HG02885 (cell line): ENCODE data around the gene UGT1A8.
"Not testable (repeated sequence)": the region's sequence is repeated elsewhere in the genome, so short reads cannot be mapped to it uniquely, and the experiment has no call there.

Experiments used
- ATAC-seq: cut with Tn5 transposase; IDR thresholded peaks from one replicate; pipeline ENCODE4 v1.9.1; 2021; ENCODE audit warnings: mild to moderate bottlenecking; ENCODE audit not compliant: unreplicated experiment, poor library complexity

Gene UGT1A8

DNA sequence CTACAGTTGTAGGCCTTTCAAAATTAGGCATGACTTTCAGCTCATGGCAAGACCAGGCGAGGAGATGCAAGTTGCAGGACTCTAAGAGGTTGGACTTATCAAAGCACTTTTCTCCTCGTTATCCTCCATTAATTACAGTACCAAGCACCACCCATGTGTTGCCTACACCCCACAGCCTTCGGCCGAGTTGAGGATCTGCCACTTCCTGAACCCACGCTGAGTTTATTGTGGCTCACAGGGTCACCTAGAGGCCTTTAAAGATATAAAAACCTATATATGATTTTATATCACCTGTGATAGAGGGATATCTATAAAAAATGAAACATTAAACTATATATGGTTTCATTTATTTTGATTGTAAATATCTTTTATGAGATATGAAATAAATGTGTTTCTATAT, 21.4 kb downstream of the UGT1A8 start:
- no peak for ATAC-seq

DNA sequence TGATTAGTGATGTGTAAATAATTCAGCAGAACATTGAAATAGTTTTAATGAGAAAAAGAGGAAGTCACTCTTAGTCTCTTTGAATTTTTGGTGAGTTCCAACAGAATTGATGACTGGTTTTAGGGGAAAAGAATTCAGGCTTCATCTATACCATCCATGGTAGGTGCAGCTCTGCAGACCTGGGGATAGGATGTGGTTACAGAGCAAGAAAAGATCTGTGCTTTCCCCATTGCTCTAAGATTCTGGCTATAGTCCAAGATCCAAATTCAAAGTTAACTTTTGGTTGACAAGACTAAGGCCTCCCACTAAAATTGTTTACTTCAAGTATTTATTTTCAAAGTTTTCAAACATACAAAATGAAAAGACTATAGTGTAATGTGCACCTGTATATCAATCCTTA, 22.4 kb downstream of the UGT1A8 start:
- ATAC-seq: no peak

DNA sequence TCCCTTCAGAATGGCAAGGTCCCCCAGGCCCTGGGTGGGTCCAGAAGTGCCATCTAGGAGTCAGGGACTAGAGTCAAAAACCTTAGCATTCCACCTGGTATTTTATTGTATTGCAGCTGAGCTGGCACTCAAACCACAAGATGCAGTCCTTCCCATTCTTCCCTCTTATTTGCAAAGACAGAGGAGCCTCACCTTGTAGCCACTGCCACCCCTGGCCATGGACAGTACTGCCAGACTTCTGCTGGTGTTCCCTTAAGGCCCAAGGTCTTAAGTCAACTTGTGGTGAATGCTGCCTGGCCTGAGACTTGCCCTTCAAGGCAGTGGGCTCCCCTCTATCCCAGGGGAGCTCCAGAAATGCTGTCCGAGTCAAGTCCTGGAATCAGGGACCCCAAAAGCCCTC, 25.7 kb downstream of the UGT1A8 start:
- no peak for ATAC-seq

DNA sequence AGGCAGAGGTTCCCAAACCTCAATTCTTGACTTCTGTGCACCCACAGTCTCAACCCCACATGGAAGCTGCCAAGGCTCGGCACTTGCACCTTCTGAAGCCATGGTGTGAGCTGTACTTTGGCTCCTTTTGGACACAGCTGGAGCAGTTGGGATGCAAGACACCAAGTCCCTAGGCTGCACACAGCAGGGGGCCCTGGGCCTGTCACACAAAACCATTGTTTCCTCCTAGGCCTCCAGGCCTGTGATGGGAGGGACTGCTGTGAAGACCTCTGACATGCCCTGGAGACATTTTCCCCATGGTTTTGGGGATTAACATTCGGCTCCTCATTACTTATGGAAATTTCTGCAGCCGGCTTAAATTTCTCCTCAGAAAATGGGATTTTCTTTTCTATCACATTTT, 28.6 kb downstream of the UGT1A8 start:
- ATAC-seq: not testable (repeated sequence)

DNA sequence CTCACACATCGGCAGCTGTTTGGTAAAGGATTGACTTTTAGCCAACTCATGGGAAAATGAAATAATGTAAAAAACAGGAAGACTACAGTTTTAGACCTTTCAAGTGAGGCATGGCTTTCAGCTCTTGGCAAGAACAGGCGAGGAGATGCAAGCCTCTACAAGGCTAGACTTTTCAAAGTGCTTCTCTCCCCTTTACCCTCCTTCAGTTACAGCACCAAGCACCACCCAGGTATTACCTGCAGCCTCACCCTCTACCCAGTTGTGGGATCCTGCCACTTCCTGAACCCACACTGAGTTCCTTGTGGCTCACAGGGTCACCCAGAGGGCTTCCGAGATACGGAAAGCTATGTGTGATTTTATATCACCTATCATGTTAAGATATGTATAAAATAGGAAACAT, 33.5 kb downstream of the UGT1A8 start:
- ATAC-seq: no peak

DNA sequence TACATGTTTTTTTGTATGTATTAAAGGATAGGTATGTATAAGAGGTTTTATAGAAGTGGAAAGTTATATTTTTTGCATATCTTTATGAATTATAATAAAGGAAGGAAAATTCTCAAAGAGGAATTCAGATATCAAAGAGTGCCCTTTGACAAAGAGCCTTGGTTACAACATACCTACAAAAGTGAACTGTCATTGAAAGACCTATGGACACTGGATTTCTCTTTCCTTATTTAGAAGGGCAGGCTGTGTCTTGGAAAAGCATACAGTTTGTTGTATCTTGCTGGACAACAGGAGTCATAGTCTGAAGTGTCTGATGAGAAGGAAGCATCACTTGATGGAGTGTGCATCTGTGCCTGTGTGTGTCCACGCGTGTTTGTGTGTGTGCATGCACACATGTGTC, 34.0 kb downstream of the UGT1A8 start:
- no peak for ATAC-seq

DNA sequence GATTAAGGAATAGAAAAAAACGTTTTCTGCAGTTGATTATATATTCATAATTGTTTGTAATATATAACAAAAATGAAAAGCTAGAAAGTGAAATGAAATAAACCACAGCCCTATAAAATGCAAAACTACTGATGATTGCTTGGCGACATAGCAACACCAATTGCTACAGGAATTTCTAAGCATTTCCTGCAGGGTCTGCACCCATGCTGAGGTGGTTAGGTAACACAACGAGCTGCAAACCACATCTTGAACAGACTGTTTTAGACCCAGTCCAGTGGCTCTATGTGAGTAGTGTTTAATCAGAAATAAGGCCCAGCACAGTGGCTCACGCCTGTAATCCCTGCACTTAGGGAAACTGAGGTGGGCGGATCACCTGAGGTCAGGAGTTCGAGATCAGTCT, 37.1 kb downstream of the UGT1A8 start:
- ATAC-seq: no peak

DNA sequence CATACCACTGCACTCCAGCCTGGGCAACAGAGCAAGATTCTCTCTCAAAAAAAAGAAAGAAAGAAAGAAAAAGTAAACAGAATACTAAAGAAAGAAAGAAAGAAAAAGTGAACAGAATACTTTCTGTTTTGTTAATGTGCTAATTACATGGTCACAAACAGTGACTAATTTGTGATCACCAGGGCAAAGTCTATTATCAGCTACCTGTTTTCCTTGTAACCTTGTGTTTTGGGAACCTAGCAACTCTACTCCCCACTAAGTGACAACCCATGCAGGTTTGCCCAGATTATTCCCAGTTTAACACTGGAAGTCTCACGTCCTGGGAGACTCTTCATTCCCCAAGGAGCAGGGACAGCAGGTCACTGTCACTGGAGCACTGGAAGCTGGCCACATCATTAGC, 37.6 kb downstream of the UGT1A8 start:
- no peak for ATAC-seq

DNA sequence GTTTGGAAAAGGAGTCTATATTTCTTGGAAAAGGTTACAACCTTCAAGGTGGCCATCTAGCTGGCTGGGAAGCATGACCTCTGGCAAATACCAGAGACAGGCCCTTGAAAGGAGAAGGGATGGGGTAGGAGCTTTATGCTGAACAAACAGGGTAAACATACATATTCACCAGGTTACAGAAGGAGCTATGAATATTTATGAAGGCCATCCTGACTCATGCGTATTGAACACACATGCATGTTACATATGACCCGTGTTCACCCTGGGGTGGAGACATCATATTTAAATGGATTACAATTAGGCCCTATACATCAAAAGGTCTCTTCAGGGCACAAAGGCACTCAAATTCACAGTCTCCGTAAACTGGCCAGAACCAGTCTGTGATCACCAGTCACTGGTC, 38.5 kb downstream of the UGT1A8 start:
- not testable (repeated sequence) for ATAC-seq

DNA sequence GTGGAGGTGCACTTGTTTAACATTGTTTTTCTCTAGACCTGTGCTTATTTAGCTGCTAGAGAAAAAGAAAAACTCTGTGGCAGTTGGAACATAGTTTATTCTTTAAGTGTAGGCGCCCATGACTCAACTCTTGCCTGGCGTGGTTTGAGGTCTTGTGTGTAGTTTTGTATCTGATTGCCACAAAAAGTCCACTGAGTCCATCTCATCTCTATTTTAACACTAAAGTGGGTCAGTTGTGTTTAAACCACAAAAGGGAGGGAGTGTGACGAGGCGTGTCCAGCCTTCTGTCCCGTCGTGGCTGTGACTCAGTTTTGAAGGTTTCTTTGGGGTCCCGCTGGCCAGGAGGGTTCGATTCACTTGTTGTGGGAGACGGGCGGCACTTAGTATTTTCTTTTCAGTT, 39.0 kb downstream of the UGT1A8 start:
- ATAC-seq: no peak

DNA sequence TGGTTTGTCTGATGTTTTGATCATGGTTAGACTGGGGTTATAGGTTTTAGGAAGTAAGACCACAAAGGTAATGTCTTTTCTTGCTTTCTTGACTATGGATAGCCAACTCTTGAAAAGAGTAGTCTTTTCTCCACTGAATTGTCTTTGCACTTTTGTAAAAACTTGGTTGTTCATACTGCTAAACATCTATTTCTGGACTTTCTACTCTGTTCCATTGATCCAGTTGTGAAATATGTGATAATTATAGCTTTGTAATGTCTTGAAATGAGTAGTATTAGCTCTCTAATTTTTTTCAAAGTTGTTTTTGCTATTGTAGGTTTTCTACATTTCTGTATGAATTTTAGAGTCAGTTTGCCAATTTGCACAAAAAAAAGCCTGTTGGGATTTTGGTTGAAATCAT, 41.2 kb downstream of the UGT1A8 start:
- ATAC-seq: no peak

DNA sequence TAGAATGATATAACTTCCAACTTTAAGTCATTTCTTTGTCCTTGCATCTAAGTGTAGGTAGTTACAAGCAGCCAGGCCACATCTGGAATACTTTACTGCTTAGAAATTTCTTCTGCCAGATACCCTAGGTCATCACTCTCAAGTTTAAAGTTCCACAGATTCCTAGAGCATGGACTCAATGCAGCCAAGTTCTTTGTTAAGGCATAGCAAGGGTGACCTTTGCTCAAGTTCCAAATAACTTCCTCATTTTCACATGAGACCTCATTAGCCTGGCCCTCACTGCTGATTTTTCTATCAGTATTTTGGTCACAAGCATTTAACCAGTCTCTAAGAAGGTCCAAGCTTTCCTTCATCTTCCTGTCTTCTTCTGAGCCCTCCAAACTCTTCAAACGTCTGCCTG, 46.5 kb downstream of the UGT1A8 start:
- ATAC-seq: no peak

DNA sequence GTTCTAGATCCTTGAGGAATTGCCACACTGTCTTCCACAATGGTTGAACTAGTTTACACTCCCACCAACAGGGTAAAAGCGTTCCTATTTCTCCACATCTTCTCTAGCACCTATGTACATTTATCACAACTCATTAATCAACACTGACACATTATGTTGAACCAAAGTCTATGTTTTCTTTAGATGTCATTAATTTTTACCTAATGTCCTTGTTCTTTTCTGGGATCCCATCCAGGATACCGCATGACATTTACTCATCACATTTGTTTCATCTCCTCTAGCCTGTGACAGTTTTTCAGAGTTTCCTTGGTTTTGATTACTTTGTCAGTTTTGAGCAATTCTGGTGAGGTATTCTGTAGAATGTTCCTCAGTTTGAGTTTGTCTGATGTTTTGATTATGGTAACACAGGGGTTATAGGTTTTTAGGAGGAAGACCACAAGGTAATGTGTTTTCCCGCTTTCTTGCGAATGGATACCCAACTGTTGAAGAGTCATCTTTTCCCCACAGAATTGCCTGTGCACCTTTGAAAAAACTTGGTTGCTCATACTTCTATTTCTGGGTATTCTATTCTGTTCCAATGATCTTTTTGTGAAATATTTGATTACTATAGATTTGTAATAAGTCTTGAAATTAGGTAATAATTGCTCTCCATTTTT, 51.3 kb downstream of the UGT1A8 start:
- no peak for ATAC-seq

DNA sequence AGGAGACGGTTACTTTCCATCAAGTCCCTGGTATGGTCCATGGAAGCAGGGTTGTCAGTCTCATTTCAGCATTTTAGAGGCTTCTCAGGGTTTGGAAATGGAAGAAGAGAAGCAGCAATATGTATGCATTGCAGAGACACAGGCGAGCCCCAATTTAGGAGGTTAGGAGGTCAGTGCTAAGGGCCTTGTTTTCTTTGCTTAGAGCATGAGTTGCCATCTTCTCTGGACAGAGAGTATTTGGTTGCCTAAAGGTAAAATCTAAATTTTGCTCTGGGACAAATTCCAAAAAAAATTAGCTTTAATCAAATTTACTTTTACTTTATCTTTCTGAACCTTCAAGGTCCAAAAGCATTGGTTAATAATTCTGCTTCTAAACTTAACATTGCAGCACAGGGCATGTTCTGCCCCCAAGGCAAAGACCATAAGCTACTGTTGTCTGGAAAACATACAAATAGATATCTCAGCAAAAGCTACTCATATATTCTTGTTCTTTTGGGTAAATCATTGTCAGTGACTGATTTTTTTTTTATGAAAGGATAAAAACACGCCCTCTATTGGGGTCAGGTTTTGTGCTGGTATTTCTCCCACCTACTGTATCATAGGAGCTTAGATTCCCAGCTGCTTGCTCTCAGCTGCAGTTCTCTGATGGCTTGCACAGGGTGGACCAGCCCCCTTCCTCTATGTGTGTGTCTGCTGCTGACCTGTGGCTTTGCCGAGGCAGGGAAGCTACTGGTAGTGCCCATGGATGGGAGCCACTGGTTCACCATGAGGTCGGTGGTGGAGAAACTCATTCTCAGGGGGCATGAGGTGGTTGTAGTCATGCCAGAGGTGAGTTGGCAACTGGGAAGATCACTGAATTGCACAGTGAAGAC, 54.1 kb downstream of the UGT1A8 start, which contains the start of gene UGT1A9:
Gene UGT1A9 (plus strand): TSS at position 609 of the 872 bp plus-strand sequence. CDS start 37 bp downstream, at position 646.
- ATAC-seq: no peak

DNA sequence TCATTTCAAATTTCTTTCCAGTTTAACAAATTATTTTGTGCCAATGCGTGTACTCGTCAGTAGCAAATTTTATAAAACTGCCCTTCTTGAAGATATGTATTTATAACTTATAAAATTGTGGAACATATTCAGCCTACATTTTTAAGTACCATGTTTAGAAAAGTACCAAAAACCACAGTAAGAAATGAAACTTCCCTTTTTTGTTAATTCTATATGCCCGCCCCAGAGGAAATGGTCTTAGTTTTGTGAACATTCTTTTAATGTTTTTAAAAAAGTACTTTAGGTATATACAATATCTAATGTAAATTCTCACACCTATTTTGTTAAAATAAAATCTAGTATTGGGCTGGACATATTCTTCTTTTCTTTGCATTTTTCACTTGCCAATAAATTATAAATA, 55.5 kb downstream of the UGT1A8 start:
- ATAC-seq: no peak

DNA sequence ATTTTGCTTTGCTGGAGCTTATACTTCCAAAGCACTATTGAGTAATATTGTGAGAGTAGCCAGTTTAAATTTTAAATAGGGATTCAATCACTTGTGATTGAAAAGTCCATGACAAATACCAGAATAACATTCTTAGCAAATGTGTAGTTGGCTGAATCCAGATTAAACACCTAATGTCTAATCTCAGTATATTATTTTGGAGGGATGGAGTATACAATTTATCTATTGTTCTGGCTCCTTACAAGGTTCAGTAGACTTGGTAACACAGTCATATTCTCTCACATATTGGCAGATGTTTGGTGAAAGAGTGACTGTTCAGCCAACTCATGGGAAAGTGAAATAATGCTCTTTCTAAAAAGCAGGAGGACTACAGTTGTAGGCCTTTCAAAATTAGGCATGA, 56.5 kb downstream of the UGT1A8 start:
- ATAC-seq: no peak

DNA sequence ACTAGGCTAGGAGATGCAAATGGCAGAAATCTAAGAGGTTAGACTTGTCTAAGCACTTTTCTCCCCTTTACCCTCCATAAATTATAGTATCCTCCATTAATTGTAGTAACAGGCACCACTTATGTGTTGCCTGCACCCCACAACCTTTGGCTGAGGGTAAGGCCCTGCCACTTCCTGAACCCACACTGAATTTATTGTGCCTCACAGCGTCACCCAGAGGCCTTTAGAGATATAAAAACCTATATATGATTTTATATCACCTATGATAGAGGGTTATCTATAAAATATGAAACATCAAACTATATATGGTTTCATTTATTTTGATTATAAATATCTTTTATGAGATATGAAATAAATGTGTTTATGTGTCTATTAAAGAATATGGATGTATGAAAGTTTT, 56.9 kb downstream of the UGT1A8 start:
- ATAC-seq: no peak

DNA sequence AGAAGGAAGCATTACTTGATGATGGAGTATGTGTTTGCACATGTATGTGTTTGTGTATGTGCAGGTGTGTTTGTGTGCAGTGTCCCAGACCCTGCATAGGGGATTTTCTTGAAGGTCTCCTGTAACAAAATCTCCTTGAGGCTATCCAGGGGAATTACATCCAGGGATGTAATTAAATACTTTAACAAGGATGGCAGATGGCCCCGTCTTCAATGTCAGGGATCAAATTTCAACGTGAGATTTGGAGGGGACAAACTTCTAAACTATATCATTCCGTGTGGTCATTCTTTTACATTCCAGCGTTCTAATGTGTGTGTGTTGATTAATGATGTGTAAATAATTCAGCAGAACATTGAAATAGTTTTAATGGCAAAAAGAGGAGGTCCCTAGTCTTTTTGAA, 57.6 kb downstream of the UGT1A8 start:
- ATAC-seq: no peak

DNA sequence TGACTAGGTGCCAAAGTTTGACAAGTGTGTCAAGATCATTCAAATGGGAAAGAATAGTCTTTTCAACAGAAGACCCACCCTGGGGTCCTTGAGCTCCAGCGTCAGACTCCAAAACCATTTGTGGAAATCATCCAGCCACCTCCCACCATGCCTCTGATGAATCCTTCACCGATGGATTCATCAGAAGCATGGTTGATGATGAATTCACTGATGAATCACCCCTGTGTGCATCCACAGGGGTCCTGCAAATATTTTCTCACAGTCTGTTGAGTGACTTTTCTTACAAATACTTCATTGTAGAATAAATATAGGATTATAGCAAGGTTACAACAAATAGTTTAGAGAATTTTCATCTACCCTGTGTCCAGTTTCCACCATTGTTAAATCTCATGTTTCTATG, 58.6 kb downstream of the UGT1A8 start:
- no peak for ATAC-seq

DNA sequence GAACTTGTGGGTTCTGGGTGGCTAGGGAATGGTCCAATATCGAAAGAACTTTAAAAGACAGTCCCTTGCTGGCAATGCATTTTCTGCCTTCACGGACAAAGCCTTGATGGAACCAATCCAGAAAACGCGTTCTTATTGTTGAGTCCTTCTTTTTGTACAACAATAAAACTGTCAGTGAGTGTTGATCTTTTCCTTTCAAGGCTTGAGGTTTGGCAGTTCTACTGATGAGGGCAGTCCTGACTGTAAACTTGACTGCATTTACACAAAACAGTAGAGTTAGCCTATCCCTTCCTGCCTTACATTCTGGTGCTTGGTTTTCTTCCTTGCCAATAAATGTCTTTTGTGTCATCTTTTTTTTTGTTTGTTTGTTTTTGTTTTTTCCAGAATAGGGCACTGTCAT, 61.8 kb downstream of the UGT1A8 start:
- ATAC-seq: no peak

DNA sequence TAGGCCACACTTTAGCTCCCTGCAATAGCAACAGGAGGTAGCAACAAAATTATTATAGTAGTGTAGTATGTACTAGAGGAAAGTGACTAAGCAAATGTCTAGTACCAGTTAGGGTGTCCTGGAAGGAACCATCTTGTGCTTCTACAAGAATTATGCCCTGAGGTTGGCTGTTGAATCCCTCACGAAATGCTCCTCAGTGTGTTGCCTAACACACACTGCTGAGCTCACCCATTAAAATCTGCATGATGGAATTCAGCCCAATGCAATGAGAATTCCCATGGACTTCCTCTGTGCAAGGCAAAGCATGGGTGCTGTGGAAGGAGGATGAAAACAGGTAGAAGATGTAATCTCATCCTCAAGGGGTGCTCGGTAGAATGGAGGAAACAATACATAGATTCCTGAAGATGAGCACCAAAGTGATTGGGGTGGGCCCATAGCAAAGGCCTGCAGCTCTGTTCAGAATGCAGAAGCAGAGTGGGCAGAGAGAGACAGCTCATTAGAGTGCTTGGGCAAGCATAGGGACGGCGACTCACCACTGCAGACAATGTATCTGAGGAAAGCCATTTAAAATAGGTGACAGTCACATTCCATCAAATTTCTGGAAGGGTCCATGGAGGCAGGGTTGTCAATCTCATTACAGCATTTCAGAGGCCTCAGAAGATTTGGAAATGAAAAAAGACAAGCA, 63.1 kb downstream of the UGT1A8 start:
- no peak for ATAC-seq
